Caco-2 (cell line): ENCODE results near the gene GPT2. TPM values are rescaled to one million over a fixed set of nuclear protein-coding genes. Genes with fewer than 3 reads are reported as not detected.

Source experiments
- BruUV-seq: library from RNA; stranded (reverse); fragments of 400-500 nt; replicated peaks from 2 replicates; lab custom pipeline; 2021; lab: Mats Ljungman, UMichigan
- CTCF ChIA-PET: fragments of 300-600 bp; sonication (Branson Sonifier 250); formaldehyde crosslinking; loops from one replicate; lab custom pipeline; 2022; ENCODE audit warnings: antibody characterized with exemption; lab: Charles Lee
- POLR2A ChIA-PET: fragments of 300-600 bp; sonication (Branson Sonifier 250); formaldehyde crosslinking; loops from one replicate; lab custom pipeline; 2022; ENCODE audit warnings: antibody characterized with exemption; lab: Charles Lee
- DNase-seq, 2 experiments: peaks; one replicate each; pipeline versions ENCODE4 v3.0.0 to v3.0.0-alpha.2; 2020 to 2022
- H3K27me3 ChIP-seq: replicated peaks from 2 replicates; pipeline ENCODE4 v1.6.0; 2011; ENCODE audit warnings: low read length; ENCODE audit not compliant: control insufficient read depth, insufficient read depth
- H3K36me3 ChIP-seq: 2 replicates; pipeline ENCODE4 v1.5.1; 2011; ENCODE audit warnings: low read length; ENCODE audit not compliant: control insufficient read depth, insufficient read depth
- H3K4me1 ChIP-seq: fragments of 250-450 bp; sonication (Bioruptor Pico); 2 replicates; pipeline ENCODE4 v1.5.1; 2020; ENCODE audit warnings: mild to moderate bottlenecking
- H3K4me3 ChIP-seq: 2 replicates; pipeline ENCODE4 v1.5.1; 2011; ENCODE audit warnings: low read depth, mild to moderate bottlenecking, control low read depth, low read length
- H3K9me3 ChIP-seq: fragments of 250-450 bp; sonication (Bioruptor Pico); 2 replicates; pipeline ENCODE4 v1.5.1; 2020; ENCODE audit warnings: mild to moderate bottlenecking, moderate library complexity
- H3K27ac Mint-ChIP-seq: one replicate; pipeline ENCODE4 v1.8.0; 2022; ENCODE audit warnings: mixed read lengths; ENCODE audit not compliant: unreplicated experiment
- H3K27me3 Mint-ChIP-seq: one replicate; pipeline ENCODE4 v1.8.0; 2022; ENCODE audit warnings: mixed read lengths; ENCODE audit not compliant: insufficient read depth, unreplicated experiment
- H3K36me3 Mint-ChIP-seq: one replicate; pipeline ENCODE4 v1.8.0; 2022; ENCODE audit warnings: mild to moderate bottlenecking, mixed read lengths; ENCODE audit not compliant: insufficient read depth, unreplicated experiment
- H3K4me1 Mint-ChIP-seq: one replicate; pipeline ENCODE4 v1.8.0; 2022; ENCODE audit warnings: low read depth, mixed read lengths; ENCODE audit not compliant: unreplicated experiment
- H3K4me3 Mint-ChIP-seq: one replicate; pipeline ENCODE4 v1.8.0; 2022; ENCODE audit warnings: mild to moderate bottlenecking, moderate library complexity, mixed read lengths; ENCODE audit not compliant: unreplicated experiment
- H3K9me3 Mint-ChIP-seq: one replicate; pipeline ENCODE4 v1.8.0; 2022; ENCODE audit warnings: mixed read lengths; ENCODE audit not compliant: unreplicated experiment
- CTCF ChIP-seq, 2 experiments: fragments of 200-600 bp in 1 of 2; IDR thresholded peaks; 1 replicate in 1 of 2; 2 replicates in 1 of 2; pipeline versions ENCODE4 v1.5.1 to v1.8.0; 2011 to 2022; ENCODE audit warnings: antibody characterized with exemption in 1 of 2, control low read depth in 1 of 2, inconsistent platforms in 1 of 2, low read depth in 1 of 2, low read length in 1 of 2, mild to moderate bottlenecking in 1 of 2, moderate library complexity in 1 of 2; ENCODE audit not compliant: insufficient read depth in 1 of 2, severe bottlenecking in 1 of 2, unreplicated experiment in 1 of 2
- intact Hi-C: fragments of 100-400 bp; cut with micrococcal nuclease; formaldehyde crosslinking; loops from one replicate; pipeline ENCODE4 v1.10.0; 2022; ENCODE audit not compliant: unreplicated experiment
- total RNA-seq: library from RNA; stranded (reverse); gene quantifications from 2 replicates; pipeline ENCODE4 v1.2.3, GENCODE V29; 2022

GPT2 gene
- total RNA-seq, 1 experiment from 2014 or later = 128 TPM

- H3K36me3 ChIP-seq = peaks cover 7% of the 10 kb centered on the region
- H3K4me3 Mint-ChIP-seq = no peak overlapping the region
- peaks cover 6% of the 10 kb centered on the region; the same call in 1 of the 2 replicates for H3K4me1 ChIP-seq
- no peaks in the 10 kb centered on the region for H3K27me3 ChIP-seq
- no peaks in the 10 kb centered on the region for H3K9me3 ChIP-seq
- H3K36me3 Mint-ChIP-seq = peaks cover 74% of the 10 kb centered on the region
- no peak overlapping the region for H3K4me3 ChIP-seq
- no peak for TF ChIP-seq CTCF (IDR thresholded peaks at IDR 0.05; ENCODE audit: insufficient read depth in 1 of 2, low read depth in 1 of 2, low read length in 1 of 2, severe bottlenecking in 1 of 2, unreplicated experiment in 1 of 2)
- ChIA-PET CTCF (interaction anchor here (1.0 kb wide), 1 partner anchor 58 kb away, joined by 4 read pairs; no protein-coding TSS in a partner anchor), POLR2A (no interaction called here)
- H3K4me1 Mint-ChIP-seq = peaks cover 10% of the 10 kb centered on the region
- no peak overlapping the region for H3K27ac Mint-ChIP-seq
- H3K27me3 Mint-ChIP-seq = no peaks in the 10 kb centered on the region
- H3K9me3 Mint-ChIP-seq = peaks cover 10% of the 10 kb centered on the region
- BruUV-seq = no TSS peak
- DNase-seq = no peak
- intact Hi-C loops = no loop called here
These were observed 27.5 kb downstream of the GPT2 start for GRCh38 chr16:46911650-46912049.

- Mint-ChIP-seq H3K36me3 (peaks cover 77% of the 10 kb centered on the region), H3K4me3 (no peak overlapping the region), H3K27ac (no peak overlapping the region), H3K9me3 (peaks cover 10% of the 10 kb centered on the region), H3K27me3 (no peaks in the 10 kb centered on the region), H3K4me1 (peaks cover 26% of the 10 kb centered on the region)
- Histone ChIP-seq H3K27me3 (no peaks in the 10 kb centered on the region), H3K4me3 (no peak overlapping the region), H3K4me1 (peaks cover 18% of the 10 kb centered on the region), H3K9me3 (no peaks in the 10 kb centered on the region), H3K36me3 (peaks cover 7% of the 10 kb centered on the region)
- CTCF ChIA-PET = interaction anchor here (1.2 kb wide), 1 partner anchor 61 kb away, joined by 5 read pairs; no protein-coding TSS in a partner anchor
- BruUV-seq = no TSS peak
- no peak for DNase-seq
- no peak for TF ChIP-seq CTCF (IDR thresholded peaks at IDR 0.05; ENCODE audit: insufficient read depth in 1 of 2, low read depth in 1 of 2, low read length in 1 of 2, severe bottlenecking in 1 of 2, unreplicated experiment in 1 of 2)
- intact Hi-C loops = no loop called here
- POLR2A ChIA-PET = no interaction called here
These were observed 30.5 kb downstream of the GPT2 start for GRCh38 chr16:46914556-46915201.

- DNase-seq = no peak
- Histone ChIP-seq H3K4me3 (no peak overlapping the region), H3K4me1 (peaks cover 18% of the 10 kb centered on the region), H3K36me3 (peaks cover 7% of the 10 kb centered on the region), H3K9me3 (no peaks in the 10 kb centered on the region), H3K27me3 (no peaks in the 10 kb centered on the region)
- Mint-ChIP-seq H3K4me1 (peaks cover 32% of the 10 kb centered on the region), H3K9me3 (peaks cover 10% of the 10 kb centered on the region), H3K27ac (no peak overlapping the region), H3K4me3 (no peak overlapping the region), H3K27me3 (no peaks in the 10 kb centered on the region), H3K36me3 (peaks cover 77% of the 10 kb centered on the region)
- no peak for TF ChIP-seq CTCF (IDR thresholded peaks at IDR 0.05; ENCODE audit: insufficient read depth in 1 of 2, low read depth in 1 of 2, low read length in 1 of 2, severe bottlenecking in 1 of 2, unreplicated experiment in 1 of 2)
- no TSS peak for BruUV-seq
- POLR2A ChIA-PET = no interaction called here
- CTCF ChIA-PET = interaction anchor here (1.2 kb wide), 1 partner anchor 62 kb away, joined by 5 read pairs; no protein-coding TSS in a partner anchor
- intact Hi-C loops = no loop called here
These were observed 31.4 kb downstream of the GPT2 start for GRCh38 chr16:46915483-46916025.
